Jurkat, Clone E6-1 (cell line): Measurements from ENCODE around the gene SAP25.
"Not testable (repeated sequence)": the region's sequence is repeated elsewhere in the genome, so short reads cannot be mapped to it uniquely, and the experiment has no call there.

ENCODE experiments used
- DNase-seq: peaks from one replicate; pipeline ENCODE4 v3.0.0-alpha.2; 2011; ENCODE audit warnings: low read depth, low spot score
- H3K4me3 ChIP-seq: 2 replicates; pipeline ENCODE4 v1.5.1; 2011; ENCODE audit warnings: mild to moderate bottlenecking, low read length, control low read depth, moderate library complexity

SAP25 gene

GRCh38 chr7:100544967-100545359 lies 28.7 kb downstream of the SAP25 start:
- no peak for DNase-seq
- no peak overlapping the region for H3K4me3 ChIP-seq

GRCh38 chr7:100544386-100544785 lies 29.3 kb downstream of the SAP25 start:
- no peak for DNase-seq
- H3K4me3 ChIP-seq = no peak overlapping the region

GRCh38 chr7:100543586-100543985 lies 30.1 kb downstream of the SAP25 start:
- H3K4me3 ChIP-seq = no peak overlapping the region

GRCh38 chr7:100541309-100541708 lies 32.4 kb downstream of the SAP25 start:
- not testable (repeated sequence) for H3K4me3 ChIP-seq, DNase-seq

More at GRCh38 chr7:100543586-100543985, 30.1 kb downstream of the SAP25 start:
- DNase-seq = no peak

- peak overlapping the region; percentile 64 for H3K4me3 ChIP-seq
- DNase-seq = no peak
Observed at GRCh38 chr7:100540073-100540723, 33.5 kb downstream of the SAP25 start.

GRCh38 chr7:100539436-100540006 lies 34.2 kb downstream of the SAP25 start:
- no peak for DNase-seq
- peak overlapping the region; percentile 64 for H3K4me3 ChIP-seq

GRCh38 chr7:100538654-100539435 lies 34.9 kb downstream of the SAP25 start, which contains the start of gene AGFG2:
Gene AGFG2, plus strand, starts transcription at chr7:100539203. Its CDS starts 144 bp downstream, at chr7:100539347.
- DNase-seq = peak; percentile 99
- H3K4me3 ChIP-seq = peak within 1 kb of the TSS; percentile 64

GRCh38 chr7:100538348-100538653 lies 35.4 kb downstream of the SAP25 start:
- no peak for DNase-seq
- H3K4me3 ChIP-seq = peak overlapping the region; percentile 62

- not testable (repeated sequence) for DNase-seq, H3K4me3 ChIP-seq
Observed at GRCh38 chr7:100536695-100537094, 37.0 kb downstream of the SAP25 start.

GRCh38 chr7:100535982-100536381 lies 37.7 kb downstream of the SAP25 start:
- H3K4me3 ChIP-seq, DNase-seq: not testable (repeated sequence)

- H3K4me3 ChIP-seq = no peak overlapping the region
- no peak for DNase-seq
Observed at GRCh38 chr7:100532165-100533022, 41.3 kb downstream of the SAP25 start.

GRCh38 chr7:100528108-100528866 lies 45.4 kb downstream of the SAP25 start:
- not testable (repeated sequence) for H3K4me3 ChIP-seq, DNase-seq

GRCh38 chr7:100523192-100523591 lies 50.5 kb downstream of the SAP25 start:
- H3K4me3 ChIP-seq, DNase-seq: not testable (repeated sequence)
